Measurements from ENCODE around the gene PDC.

DNA sequence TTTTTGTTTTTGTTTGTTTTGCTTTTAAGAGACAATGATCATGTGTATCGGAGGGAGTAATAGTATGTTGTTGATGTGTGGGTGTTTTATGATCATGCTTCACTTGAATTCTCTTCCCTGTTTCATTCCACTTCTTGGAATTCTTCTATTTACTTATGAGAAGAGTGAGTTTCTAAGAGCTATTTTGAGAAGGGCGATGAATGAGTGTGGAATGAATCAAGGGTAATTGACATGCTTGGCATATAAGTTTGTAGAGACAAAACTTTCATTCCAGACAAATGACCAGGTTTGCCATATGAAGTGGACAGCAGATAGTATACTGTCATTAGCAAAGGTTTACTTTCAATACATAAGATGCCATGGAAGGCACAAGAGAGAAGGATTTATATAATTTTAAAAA is 42.3 kb upstream of the PDC start:
- TF ChIP-seq TAF1 (IDR thresholded peaks at IDR 0.05; ENCODE audit: borderline replicate concordance, low read depth, low read length) (no peak), POLR2A (IDR thresholded peaks at IDR 0.05; ENCODE audit: low read depth, low read length) (no peak), POLR2AphosphoS5 (IDR thresholded peaks at IDR 0.05; ENCODE audit: low read depth, low read length) (no peak)

Data from GM12892 (cell line).